ENCODE measurements around the gene RSPH3. TPM values are rescaled to one million over a fixed set of nuclear protein-coding genes. Genes with fewer than 3 reads are reported as not detected.
"Not testable (repeated sequence)": the region's sequence is repeated elsewhere in the genome, so short reads cannot be mapped to it uniquely, and the experiment has no call there.

RSPH3 gene
- total and polyA plus RNA-seq, 8 donors = 10.5 to 18.0 (median 11.2) TPM

GRCh38 chr6:159030168-159030567 lies 30.2 kb upstream of the RSPH3 start:
- H3K36me3 ChIP-seq = peaks cover 0 to 6% of the 10 kb centered on the region in 2 donors
- intact Hi-C loops (cut with DNase I) = no loop called here

GRCh38 chr6:159025224-159025623 lies 25.2 kb upstream of the RSPH3 start:
- H3K4me1 ChIP-seq; H3K36me3 ChIP-seq; intact Hi-C loops (cut with DNase I); H3K27me3 ChIP-seq; H3K4me3 ChIP-seq; H3K27ac ChIP-seq; DNase-seq; ATAC-seq: not testable (repeated sequence)
- peaks cover 0 to 21% of the 10 kb centered on the region in 2 donors for H3K9me3 ChIP-seq

More at GRCh38 chr6:159030168-159030567, 30.2 kb upstream of the RSPH3 start:
- no peak for TF ChIP-seq CTCF (IDR thresholded peaks at IDR 0.05)
- Histone ChIP-seq H3K4me3 (no peak overlapping the region), H3K4me1 (peaks cover 0 to 27% of the 10 kb centered on the region in 2 donors), H3K27ac (no peak overlapping the region), H3K9me3 (peaks cover 0 to 10% of the 10 kb centered on the region in 2 donors), H3K27me3 (no peaks in the 10 kb centered on the region)
- ATAC-seq (no peak), DNase-seq (peak in 1 of 4 donors; percentile 37)

- no peak for TF ChIP-seq CTCF (IDR thresholded peaks at IDR 0.05)
- H3K4me1 ChIP-seq = no peaks in the 10 kb centered on the region
- DNase-seq = no peak
- no peaks in the 10 kb centered on the region for H3K36me3 ChIP-seq
- no peaks in the 10 kb centered on the region for H3K27me3 ChIP-seq
- H3K27ac ChIP-seq = no peak overlapping the region
- H3K4me3 ChIP-seq = no peak overlapping the region
- peaks cover 0 to 21% of the 10 kb centered on the region in 2 donors for H3K9me3 ChIP-seq
- intact Hi-C loops (cut with DNase I) = no loop called here
- no peak for ATAC-seq
Measured at GRCh38 chr6:159023893-159024292, 23.9 kb upstream of the RSPH3 start.

DNA sequence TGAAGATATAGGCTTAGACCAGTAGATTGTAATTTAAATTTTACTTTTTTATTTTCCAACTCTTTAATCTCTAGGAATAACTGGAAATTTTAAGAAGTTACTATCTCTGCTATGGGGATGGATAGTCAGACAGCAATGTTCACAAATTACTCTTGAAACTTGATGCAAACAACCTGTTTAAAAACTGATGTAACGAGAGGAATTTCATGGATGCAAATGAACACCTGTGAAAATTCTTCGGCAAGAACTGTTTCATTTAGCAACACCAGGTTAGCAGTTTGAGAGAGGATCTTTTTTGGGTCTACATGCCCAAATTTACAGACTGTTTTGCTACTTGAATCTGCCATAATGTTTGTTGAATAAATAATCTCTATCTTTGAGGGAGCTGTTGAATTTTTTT lies 20.0 kb upstream of the RSPH3 start:
- H3K4me1 ChIP-seq = peaks cover 0 to 5% of the 10 kb centered on the region in 2 donors
- no peak overlapping the region for H3K27ac ChIP-seq
- intact Hi-C loops (cut with DNase I) = no loop called here
- peaks cover 0 to 13% of the 10 kb centered on the region in 2 donors for H3K9me3 ChIP-seq
- H3K27me3 ChIP-seq = no peaks in the 10 kb centered on the region
- TF ChIP-seq CTCF (IDR thresholded peaks at IDR 0.05) = no peak
- no peaks in the 10 kb centered on the region for H3K36me3 ChIP-seq
- no peak for DNase-seq
- no peak for ATAC-seq
- H3K4me3 ChIP-seq = no peak overlapping the region

- no peaks in the 10 kb centered on the region for H3K27me3 ChIP-seq
- no peak overlapping the region for H3K4me3 ChIP-seq
- DNase-seq (no peak), ATAC-seq (no peak)
- H3K27ac ChIP-seq = no peak overlapping the region
- TF ChIP-seq CTCF (IDR thresholded peaks at IDR 0.05) = no peak
- intact Hi-C loops (cut with DNase I) = loop anchor here in 1 of 2 donors (10.0 kb wide), 1 partner anchor 117 kb away; no protein-coding TSS in a partner anchor
- H3K9me3 ChIP-seq = peaks cover 0 to 4% of the 10 kb centered on the region in 2 donors
- H3K36me3 ChIP-seq = no peaks in the 10 kb centered on the region
- peaks cover 0 to 12% of the 10 kb centered on the region in 2 donors for H3K4me1 ChIP-seq
Measured at GRCh38 chr6:159017757-159018559, 18.0 kb upstream of the RSPH3 start.
